ENCODE results near the gene MAN1C1.
"Not testable (repeated sequence)": the region's sequence is repeated elsewhere in the genome, so short reads cannot be mapped to it uniquely, and the experiment has no call there.

MAN1C1 gene

DNA sequence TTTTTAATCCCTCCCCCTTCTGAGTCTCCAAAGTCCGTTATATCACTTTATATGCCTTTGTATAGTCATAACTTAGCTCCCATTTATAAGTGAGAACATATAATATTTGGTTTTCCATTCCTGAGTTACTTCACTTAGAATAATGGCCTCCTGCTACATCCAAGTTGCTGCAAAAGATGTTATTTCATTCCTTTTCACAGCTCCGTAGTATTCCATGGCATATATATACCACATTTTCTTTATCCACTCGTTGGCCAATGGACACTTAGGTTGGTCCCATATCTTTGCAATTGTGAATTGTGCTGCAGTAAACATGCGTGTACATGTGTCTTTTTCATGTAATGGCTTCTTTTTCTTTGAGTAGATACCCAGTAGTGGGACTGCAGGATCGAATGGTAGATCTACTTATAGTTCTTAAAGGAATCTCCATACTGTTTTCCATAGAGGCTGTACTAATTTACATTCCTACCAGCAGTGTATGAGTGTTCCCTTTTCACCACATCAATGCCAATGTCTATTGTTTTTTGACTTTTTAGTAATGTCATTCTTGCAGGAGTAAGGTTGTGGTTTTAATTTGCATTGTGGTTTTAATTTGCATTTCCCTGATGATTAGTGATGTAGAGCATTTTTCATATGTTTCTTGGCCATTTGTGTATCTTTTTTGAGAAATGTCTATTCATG is 12.3 kb downstream of the MAN1C1 start:
- Histone ChIP-seq H3K36me3 (no peaks in the 10 kb centered on the region), H3K27ac (no peak overlapping the region), H3K27me3 (peaks cover 24% of the 10 kb centered on the region), H3K4me3 (ENCODE audit: low read depth in 1 of 2, low read length in 1 of 2) (no peak overlapping the region), H3K9me3 (no peaks in the 10 kb centered on the region), H3K4me1 (ENCODE audit: control insufficient read depth in 1 of 2, insufficient read depth in 1 of 2, low read depth in 1 of 2, low read length in 1 of 2) (no peaks in the 10 kb centered on the region)
- TF ChIP-seq, protein P1, sequence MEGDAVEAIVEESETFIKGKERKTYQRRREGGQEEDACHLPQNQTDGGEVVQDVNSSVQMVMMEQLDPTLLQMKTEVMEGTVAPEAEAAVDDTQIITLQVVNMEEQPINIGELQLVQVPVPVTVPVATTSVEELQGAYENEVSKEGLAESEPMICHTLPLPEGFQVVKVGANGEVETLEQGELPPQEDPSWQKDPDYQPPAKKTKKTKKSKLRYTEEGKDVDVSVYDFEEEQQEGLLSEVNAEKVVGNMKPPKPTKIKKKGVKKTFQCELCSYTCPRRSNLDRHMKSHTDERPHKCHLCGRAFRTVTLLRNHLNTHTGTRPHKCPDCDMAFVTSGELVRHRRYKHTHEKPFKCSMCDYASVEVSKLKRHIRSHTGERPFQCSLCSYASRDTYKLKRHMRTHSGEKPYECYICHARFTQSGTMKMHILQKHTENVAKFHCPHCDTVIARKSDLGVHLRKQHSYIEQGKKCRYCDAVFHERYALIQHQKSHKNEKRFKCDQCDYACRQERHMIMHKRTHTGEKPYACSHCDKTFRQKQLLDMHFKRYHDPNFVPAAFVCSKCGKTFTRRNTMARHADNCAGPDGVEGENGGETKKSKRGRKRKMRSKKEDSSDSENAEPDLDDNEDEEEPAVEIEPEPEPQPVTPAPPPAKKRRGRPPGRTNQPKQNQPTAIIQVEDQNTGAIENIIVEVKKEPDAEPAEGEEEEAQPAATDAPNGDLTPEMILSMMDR (IDR thresholded peaks at IDR 0.05): no peak

DNA sequence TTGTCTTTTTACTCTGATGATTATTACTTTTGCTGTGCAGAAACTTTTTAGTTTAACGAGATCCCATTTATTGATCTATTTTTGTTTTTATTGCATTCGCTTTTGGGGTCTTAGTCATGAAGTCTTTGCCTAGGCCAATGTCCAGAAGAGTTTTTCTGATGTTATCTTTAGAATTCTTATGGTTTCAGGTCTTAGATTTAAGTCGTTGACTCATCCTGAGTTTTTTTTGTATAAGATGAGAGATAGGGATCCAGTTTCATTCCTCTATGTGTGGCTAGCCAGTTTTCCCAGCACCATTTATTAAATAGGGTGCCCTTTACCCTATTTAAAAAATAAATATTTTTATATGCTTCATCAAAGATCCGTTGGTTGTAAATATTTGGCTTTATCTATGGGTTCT is 13.2 kb downstream of the MAN1C1 start:
- Histone ChIP-seq H3K4me1 (ENCODE audit: control insufficient read depth in 1 of 2, insufficient read depth in 1 of 2, low read depth in 1 of 2, low read length in 1 of 2) (no peaks in the 10 kb centered on the region), H3K4me3 (ENCODE audit: low read depth in 1 of 2, low read length in 1 of 2) (no peak overlapping the region), H3K36me3 (no peaks in the 10 kb centered on the region), H3K27ac (no peak overlapping the region), H3K27me3 (peaks cover 24% of the 10 kb centered on the region), H3K9me3 (no peaks in the 10 kb centered on the region)
- TF ChIP-seq, protein P1 (IDR thresholded peaks at IDR 0.05): no peak

DNA sequence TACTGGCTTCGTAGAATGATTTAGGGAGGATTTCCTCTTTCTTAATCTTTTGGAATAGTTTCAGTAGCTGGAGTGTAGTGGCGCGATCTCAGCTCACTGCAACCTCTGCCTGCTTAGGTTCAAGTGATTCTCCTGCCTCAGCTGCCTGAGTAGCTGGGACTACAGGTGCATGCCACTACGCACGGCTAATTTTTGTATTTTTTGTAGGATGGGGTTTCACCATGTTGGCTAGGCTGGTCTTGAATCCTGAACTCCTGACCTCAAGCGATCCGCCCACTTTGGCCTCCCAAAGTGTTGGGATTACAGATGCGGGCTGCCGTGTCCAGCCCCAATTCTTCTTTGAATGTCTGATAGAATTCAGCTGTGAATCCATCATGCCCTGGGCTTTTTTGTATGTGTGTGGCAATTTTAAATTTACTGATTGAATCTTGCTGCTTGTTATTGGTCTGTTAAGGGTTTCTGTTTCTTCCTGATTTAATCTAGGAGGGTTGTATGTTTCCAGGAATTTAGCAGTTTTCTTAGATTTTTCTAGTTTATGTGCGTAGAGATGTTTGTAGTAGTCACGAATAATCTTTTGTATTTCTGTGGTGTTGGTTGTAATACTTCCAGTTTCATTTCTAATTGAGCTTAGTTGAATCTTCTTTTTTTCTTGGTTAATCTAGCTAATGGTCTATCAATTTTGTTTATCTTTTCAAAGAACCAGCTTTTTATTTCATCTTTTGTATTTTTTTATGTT is 15.3 kb downstream of the MAN1C1 start:
- TF ChIP-seq, protein P1 (IDR thresholded peaks at IDR 0.05): no peak
- peaks cover 19% of the 10 kb centered on the region for H3K27me3 ChIP-seq
- no peak overlapping the region for H3K27ac ChIP-seq
- no peaks in the 10 kb centered on the region for H3K36me3 ChIP-seq
- H3K4me1 ChIP-seq (ENCODE audit: control insufficient read depth in 1 of 2, insufficient read depth in 1 of 2, low read depth in 1 of 2, low read length in 1 of 2): no peaks in the 10 kb centered on the region
- H3K9me3 ChIP-seq: peaks cover 15% of the 10 kb centered on the region
- no peak overlapping the region for H3K4me3 ChIP-seq (ENCODE audit: low read depth in 1 of 2, low read length in 1 of 2)

DNA sequence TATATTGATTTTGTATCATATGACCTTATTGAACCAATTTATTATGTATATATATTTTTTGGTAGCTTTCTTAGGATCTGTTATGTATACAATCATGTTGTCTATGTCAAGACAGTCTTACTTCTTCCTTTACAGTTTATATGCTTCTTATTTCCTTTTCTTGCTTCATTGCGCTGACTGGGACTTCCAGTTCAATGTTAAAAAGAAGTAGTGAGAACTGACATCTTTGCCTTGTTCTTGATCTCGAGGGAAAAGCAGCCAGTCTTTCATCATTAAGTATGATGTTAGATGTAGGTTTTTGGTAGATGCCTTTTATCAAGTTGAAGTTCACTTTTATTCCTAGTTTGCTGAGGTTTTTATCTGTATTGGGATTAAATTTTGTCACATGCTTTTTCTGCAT is 17.5 kb downstream of the MAN1C1 start:
- Histone ChIP-seq H3K36me3 (no peaks in the 10 kb centered on the region), H3K27me3 (peaks cover 19% of the 10 kb centered on the region), H3K4me1 (ENCODE audit: control insufficient read depth in 1 of 2, insufficient read depth in 1 of 2, low read depth in 1 of 2, low read length in 1 of 2) (no peaks in the 10 kb centered on the region), H3K9me3 (peaks cover 16% of the 10 kb centered on the region), H3K4me3 (ENCODE audit: low read depth in 1 of 2, low read length in 1 of 2) (no peak overlapping the region), H3K27ac (no peak overlapping the region)
- TF ChIP-seq, protein P1 (IDR thresholded peaks at IDR 0.05): no peak

DNA sequence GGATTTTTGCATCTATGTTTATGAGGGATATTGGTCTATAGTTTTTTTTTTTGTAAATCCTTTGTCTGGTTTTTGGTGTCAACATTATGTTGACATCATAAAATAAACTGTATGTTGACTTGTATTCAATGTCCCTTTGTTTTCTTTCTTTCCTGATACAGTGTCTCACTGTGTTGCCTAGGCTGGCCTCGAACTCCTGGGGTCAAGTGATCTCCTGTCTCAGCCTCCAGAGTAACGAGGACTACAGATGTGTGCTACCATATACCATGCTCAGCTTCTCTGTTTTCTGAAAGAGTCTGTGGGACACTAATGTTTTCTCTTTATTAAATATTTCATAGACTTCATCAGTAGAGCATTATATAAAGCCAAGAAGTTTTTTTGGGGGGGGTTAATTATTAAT is 18.3 kb downstream of the MAN1C1 start:
- Histone ChIP-seq H3K4me1 (ENCODE audit: control insufficient read depth in 1 of 2, insufficient read depth in 1 of 2, low read depth in 1 of 2, low read length in 1 of 2) (no peaks in the 10 kb centered on the region), H3K9me3 (peaks cover 16% of the 10 kb centered on the region), H3K4me3 (ENCODE audit: low read depth in 1 of 2, low read length in 1 of 2) (no peak overlapping the region), H3K27ac (no peak overlapping the region), H3K27me3 (peaks cover 19% of the 10 kb centered on the region), H3K36me3 (no peaks in the 10 kb centered on the region)
- TF ChIP-seq, protein P1 (IDR thresholded peaks at IDR 0.05): no peak

DNA sequence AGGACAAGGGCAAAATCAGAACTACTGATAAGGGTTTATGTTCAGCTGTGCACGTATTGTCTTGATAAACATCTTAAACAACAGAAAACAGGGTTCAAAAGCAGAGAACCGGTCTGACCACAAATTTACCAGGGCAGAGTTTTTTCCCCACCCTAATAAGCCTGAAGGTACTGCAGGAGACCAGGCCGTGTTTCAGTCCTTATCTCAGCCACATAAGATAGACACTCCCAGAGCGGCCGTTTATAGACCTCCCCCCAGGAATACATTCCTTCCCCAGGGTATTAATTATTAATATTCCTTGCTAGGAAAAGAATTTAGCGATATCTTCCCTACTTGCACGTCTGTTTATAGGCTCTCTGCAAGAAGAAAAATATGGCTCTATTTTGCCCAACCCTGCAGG is 19.6 kb downstream of the MAN1C1 start:
- Histone ChIP-seq H3K9me3 (peaks cover 16% of the 10 kb centered on the region), H3K27me3 (peaks cover 21% of the 10 kb centered on the region)
- not testable (repeated sequence) for H3K4me3 ChIP-seq (ENCODE audit: low read depth in 1 of 2, low read length in 1 of 2); H3K27ac ChIP-seq; H3K36me3 ChIP-seq; H3K4me1 ChIP-seq (ENCODE audit: control insufficient read depth in 1 of 2, insufficient read depth in 1 of 2, low read depth in 1 of 2, low read length in 1 of 2)
